GM19468 (cell line): ENCODE data around the gene STIM2.

Source experiments
- ATAC-seq: cut with Tn5 transposase; IDR thresholded peaks from one replicate; pipeline ENCODE4 v1.9.1; 2021; ENCODE audit warnings: mild to moderate bottlenecking, moderate library complexity, moderate number of reproducible peaks; ENCODE audit not compliant: unreplicated experiment; ENCODE audit errors: extremely low read depth

Gene STIM2

DNA sequence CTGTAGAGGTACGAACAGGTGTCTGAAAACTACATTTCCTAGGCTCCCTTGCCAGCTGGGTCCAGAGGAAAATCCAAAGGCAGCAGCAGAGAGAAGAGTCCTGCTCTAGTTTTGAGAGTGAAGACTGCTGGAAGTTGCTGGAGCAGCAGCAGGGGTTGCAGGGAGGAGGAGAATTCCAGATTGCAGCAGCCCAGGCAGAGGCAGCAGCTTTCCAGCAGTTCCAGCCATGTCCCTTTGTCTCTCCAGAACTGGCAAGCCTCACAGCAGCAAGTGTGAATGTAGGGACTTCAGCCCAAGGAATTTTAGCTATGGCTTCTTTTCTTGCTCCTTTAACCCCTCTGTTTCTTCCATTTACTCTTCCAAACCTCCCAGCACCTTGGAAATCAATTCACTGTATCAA, 24.1 kb upstream of the STIM2 start:
- ATAC-seq, result no peak

DNA sequence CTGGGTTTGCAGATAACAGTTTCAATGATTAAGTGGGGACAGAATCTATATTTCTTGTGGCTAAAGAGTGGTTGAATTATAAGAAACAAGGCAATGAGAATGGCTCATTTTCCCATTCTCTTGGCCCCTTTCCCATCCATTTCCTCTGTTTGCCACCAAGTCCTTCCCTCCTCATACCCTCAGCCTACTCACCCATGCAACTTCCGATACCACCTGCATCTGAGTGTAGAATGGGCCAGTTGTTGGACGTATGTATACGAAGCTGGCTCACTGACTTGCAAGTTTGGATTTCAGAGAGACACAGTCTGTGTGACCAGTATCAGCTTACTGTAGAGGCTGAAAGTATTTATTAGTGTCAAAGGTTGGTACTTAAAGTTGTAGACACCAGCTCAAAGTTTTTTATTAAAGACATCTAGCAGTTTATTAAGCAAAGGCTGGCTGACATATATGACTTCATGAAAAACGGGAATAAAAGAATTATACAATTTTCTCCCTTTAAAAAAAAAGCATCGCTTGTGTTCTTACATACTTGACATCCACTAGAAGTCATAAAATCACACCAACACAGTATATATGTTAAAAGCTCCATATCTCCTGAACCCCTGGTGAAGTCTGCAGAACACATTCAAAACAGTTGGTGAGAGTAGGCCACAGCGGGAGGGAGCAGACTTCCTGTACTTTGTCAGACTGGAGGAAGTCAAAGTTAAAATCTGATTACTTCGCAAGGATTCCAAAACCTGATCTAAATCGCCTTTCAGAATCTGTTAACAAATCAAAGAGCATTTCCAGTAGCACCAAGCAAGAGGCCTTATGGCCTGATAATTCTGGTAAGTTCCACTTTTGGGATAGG, 22.4 kb upstream of the STIM2 start:
- ATAC-seq, result no peak

DNA sequence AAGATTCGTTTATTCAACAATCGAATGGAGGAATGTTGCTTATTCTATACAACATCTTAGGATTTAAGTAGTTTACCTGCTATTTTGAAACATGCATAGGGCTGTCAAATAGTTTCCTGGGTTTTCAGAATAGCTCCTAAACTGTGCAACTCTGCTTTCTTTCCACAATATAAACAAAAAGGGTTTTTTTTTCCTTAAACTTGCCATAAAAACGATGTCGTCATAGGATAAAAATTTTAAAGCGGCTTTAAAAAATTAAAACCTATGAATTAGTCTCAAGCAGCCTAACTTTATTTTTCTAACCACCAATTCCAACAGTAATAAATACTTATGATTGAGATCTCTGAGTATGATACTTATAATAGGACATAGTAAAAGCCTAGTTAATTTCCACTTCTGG, 21.6 kb upstream of the STIM2 start:
- no peak for ATAC-seq

DNA sequence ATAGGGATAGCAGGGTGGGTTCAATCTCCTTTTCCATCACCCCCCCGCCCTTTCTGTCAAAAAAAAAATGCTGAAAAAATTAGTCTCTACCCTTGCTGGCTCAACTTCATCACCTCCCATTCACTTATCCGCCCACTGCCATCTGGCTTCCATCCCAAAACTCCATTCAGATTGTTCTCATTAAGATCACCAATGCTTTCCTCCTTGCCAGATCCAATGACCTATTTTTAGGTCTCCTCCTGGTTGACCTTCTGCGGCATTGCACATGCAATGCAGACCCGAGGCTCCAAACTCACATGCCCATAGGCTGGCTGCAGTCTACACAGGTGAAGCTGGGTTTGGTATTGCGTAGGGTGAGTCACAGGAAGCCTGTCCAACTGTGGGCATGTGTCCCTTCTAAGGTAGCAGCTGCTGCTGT, 21.1 kb upstream of the STIM2 start:
- ATAC-seq, result no peak

DNA sequence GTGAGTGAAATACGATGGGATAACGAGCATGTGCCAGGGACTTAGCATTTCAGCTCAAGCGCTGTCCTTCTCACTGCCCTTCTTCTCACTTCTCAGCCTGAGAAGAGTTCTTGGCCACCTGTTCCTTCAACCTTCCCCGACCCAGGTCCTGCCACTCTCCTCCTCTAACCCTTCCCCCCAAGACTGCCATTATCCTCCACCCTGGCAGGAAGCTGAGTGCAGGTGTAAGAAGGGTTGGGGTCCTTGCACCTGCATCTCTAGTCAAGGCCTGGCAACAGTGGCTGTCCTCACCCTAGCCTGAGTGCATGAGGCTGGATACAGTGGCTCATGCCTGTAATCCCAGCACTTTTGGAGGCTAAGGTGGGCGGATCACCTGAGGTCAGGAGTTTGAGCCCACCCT, 19.9 kb upstream of the STIM2 start:
- ATAC-seq, result no peak

DNA sequence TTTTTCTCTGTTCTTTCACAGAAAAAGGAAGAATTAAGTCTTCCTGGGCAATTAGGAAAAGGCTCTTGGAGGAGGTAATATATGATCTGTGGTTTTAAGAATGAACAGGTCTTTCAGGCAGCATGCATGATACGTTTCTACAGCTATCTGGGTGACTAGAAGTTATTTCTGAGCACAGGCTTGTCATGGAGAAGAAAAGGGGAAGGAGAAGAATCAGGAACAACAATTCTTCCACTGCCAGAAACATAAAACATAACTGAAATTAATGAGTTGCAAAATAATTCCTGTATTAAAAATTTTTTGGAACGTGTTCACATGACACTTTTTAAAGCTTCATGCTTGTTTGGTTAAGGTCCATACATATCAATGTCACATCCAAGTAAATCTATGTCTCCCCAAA, 17.7 kb upstream of the STIM2 start:
- ATAC-seq, result no peak

DNA sequence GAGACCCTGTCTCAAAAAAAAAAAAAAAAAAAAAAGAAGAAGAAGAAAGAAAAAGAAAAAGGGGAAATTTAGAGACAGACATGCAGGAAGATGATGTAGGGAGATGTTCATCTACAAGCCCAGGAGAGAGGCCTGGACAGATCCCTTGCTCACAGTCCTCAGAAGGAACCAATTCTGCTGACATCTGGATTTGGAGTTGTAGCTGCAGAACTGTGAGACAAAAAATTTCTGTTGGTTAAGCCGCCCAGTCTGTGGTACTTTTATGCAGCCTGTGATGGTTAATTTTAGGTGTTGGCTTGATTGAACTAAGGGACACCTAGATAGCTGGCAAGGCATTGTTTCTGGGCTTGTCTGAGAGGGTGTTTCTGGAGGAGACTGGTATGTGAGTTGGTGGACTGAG, 10.1 kb upstream of the STIM2 start:
- ATAC-seq, result no peak

DNA sequence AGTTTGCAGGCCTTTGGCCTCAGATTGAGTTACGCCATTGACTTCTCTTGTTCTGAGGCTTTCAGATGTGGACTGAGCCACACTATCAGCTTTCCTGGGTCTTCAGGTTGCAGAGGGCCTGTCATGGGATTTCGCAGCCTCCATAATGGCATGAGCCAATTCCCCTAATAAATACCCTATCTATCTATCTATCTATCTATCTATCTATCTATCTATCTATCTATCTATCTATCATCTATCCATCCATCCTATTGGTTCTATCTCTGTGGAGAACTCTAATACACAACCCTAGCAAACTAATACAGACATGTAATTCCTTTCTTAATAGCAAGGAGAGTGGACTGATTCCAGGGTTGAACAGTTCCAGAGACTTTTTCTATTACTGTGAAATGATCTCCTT, 9.5 kb upstream of the STIM2 start:
- no peak for ATAC-seq

DNA sequence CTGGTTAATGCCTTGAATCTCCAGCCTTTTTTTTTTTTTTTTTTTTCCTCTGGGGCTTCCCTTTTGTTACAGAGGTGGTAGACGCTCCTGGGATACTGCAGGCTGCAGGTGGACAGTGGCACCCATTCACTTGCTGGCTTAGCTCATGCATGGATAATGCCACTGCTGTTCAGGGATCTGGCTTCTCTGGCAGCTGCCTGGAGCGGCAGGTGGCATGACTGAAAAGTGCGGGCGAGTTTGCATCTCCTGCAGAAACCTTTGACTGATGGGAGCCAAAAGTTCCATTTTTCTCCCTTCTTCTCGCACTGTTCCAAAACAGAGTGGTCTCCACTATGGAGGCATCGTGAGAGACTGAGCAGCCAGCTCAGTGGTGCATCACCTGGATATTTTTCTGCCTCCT, 5.9 kb upstream of the STIM2 start:
- no peak for ATAC-seq

DNA sequence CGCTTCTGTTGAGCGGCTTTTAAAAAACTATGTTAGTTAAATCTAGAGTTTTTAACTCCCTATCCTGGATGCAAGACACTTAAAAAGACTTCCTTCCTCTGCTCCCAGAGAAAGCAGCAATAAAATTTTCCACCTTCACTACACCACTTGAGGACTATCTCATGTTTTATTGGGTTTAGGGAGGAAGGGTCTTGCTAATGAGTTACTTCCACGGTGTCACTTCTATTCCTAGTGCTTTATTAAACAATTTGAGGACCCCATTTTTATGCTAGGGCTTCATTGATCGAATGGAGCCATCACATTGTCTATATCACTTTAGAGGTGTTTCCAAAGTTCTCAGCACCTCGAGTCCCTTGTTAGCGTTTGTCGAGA, 3.7 kb upstream of the STIM2 start:
- ATAC-seq, result no peak

DNA sequence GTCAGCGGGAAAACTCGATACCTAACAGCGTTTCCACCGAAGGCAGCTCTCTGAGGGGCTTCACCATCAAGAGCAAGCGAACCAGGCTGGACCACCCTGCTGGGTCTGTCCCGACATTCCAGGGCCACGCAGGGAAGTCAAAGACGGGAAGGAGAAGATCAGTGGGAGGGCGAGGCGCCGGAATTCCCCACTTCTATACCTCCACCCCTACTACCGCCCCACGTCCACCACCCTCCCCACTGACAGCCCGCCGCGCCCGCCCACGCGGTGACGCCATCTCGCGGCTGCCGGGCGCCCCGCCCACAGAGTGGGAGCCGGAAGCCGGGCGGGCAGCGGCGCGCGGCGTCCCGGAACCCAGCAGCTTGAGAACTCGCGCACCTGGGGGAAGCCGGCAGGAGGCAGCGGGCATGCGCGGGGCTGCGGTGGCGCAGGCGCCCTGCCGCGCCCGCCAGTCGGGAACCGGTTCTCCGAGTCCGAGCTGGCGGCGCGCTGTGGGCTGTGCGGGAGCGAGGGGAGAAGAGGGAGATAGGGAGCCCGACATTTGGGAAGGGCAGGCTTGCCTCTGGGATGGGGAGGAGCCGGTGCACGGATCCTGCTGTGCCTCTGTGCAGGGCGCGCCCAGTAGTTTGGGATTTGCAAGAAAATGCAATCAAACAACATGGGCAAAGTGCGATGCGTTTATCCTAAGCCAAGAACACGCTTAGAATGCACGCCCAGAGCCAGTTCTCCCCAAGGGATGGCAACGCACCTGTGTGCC, 3.2 kb upstream of the STIM2 start:
- peak; percentile 46 for ATAC-seq

DNA sequence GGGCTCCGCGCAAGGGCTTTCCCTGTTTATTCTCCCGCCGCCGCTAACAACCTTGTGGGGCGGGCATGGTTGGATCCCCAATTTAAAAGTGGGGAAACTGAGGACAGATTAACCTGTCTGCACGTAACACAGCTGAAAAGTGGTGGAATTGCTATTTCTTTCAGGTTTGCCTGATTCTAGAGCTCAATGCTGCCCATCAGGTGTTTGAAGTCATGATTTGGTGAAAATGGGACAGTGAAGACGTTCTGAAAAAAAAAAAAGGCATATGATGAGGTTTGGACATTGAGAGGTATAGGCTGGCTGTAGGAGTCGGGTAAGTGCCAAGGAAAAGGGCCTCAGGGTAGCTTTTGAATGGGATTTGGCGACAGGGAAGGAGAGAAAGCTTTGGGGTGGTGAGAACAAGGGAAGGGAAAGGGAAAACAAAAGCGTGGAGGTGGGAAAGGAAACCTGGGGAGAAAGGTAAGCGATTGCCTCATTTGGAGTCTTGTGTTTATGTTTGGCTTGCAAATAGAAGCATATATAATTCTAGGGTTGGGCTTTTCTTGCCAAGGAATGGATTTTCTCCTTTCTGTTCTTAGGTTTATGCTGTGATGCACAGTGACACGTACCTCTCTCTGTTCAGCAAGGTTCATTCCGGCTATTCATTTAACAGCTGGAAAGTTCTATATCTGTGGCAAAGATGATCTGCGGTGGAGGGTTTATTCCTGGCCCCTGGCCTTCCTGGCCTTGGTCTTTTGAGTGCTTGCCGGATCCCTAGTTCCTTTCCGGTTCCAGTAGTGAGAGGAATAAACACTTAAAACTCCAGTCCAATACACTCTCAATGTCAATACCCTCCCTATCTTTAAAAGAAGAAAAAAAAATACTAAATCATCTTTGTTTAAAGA, 2.4 kb upstream of the STIM2 start:
- no peak for ATAC-seq

DNA sequence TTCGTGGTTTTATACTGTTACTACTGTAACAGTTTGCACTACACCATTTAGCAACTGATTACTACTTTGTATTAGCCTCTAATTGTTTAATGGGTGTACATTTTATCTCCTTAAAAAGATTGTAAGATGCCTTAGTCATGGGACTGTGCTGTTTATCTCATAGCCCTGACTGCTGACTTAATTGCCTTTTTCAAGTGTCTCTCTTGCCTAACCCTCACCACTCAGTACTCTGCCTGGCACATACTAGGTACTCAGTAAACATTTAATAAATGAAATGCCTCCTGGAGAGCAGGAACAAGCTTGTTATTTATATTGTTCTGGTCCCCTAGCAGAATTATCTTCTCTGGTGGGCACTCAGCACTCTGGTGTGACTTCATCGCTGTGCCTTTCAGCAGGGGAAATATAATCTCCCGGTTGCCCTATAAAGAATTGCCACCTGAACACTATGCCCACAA, 1.7 kb upstream of the STIM2 start:
- ATAC-seq, result no peak

DNA sequence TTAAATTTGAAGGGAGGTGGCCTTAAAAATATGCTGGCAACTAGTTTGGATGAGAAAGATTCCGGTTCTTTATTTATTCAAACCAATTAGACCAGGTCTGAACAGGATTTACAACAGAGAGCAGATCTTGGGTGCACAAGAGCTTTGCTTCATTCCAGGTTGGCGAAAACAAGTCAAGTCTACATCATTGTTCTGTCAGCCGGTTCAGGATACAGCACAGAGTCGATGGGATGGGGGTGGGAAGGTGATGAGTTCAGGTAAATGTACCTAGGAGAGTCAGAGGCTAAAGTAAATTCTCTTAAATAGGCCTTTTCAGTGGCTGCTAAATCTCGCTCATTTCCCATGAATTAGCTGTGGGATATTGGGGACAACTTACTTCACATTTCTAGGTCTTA, 882 bp upstream of the STIM2 start:
- ATAC-seq, result no peak

DNA sequence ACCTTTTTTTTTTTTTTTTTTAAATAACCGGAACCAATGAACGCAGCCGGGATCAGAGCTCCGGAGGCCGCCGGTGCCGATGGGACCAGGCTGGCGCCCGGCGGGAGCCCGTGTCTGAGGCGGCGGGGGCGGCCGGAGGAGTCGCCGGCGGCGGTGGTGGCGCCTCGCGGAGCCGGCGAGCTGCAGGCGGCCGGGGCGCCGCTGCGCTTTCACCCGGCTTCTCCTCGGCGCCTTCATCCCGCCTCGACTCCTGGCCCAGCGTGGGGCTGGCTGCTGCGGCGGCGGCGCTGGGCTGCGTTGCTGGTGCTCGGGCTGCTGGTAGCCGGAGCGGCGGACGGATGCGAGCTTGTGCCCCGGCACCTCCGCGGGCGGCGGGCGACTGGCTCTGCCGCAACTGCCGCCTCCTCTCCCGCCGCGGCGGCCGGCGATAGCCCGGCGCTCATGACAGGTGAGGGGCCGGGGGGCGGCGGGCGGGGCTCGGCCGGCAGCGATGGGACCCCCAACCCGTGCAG, 337 bp downstream of the STIM2 start:
- peak; percentile 5 for ATAC-seq

DNA sequence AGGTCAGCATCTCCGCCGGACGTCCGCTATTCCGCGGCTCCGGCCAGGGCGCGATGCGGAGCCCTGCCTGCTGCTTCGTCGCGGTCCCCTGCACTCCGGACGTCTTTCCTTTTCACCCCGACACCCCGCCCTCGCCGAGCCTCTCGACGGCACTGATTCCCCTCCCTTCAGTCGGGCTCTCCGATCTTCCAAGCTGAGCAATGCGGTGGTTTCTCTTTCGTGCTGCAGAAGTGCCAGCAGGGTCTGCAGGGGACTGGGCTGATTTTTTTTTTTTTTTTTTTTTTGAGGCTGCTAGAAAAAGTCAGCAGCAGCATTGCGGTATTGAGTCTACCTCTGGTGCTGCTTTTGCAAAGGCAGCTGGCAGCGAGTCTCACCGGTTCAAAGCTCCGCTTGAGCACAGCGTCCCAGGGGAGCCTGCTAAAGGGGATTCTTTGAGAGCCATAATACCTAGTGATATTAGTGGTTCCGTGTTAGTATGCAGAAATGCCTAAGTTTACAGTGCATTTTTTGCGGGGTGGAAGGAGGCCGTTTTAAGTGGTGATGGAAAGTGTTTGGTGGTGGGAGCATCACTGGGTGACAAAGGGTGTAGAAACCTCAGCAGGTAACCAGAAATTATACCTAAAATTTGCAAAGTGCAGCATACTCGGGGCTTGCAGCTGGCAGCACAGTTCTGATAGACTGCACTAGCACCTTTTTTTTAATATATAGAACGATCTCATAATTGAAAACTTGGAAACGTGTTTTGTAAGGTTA, 969 bp downstream of the STIM2 start:
- ATAC-seq, result peak; percentile 14

DNA sequence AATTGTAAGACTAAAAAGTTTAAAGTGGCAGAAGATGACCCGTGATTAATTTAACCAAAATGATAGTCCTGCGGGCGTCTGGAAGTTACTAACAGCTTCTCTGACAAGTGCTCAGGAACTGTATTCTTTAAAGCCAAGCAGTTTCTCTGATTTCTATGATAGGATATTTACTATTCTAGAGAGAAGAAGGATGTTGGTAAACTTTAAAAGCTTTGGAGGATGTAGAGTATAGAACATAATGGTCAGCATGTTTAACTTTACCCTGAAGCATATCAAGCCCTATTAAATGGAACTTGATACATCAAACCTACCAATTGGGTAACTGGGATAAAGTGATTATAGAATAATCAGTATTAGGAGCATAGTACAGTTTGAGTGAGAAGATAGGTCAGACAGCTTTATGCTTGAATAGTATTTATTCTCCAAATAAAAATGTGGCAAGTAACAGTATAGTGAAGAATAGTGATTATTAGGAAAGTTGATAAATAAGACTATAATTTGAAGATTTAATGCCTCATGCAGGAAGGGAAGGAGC, 1.8 kb downstream of the STIM2 start:
- ATAC-seq, result no peak

DNA sequence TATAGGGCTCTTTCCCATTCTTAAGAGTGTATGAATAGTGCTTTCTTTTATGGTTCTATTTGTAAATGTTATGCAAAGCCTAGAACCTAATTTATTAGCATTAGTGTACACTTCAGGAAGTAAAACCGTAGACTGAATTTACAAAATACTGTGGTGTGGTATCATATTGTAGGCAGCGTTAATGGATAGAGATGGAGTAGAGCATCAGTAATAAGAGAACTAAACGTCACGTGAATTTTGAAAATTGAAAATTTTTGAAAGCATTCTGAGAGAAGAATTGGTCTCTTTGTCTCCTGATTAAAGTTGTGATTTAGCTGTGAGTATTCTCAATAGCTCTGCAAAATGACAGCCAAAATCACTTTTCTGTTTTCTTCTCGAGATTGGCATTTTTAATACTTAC, 2.9 kb downstream of the STIM2 start:
- ATAC-seq, result no peak

DNA sequence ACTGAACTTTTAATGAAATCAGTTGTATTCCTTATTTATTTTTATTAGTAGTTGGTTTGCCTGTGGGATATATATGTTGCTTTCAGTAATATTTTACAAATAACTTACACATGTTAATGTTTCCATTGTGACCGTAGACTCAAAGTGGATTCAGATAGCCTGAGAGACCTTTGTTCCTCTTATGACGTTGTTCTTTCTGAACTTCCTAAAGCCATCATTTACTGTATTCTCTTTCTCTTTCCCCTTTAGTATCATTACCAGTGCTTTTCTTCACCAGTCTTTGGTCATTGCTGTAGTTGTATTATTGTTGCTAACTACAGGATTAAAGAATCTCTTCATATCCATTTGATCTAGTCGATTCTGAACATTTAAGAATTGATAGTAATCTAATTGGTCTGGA, 4.3 kb downstream of the STIM2 start:
- no peak for ATAC-seq

DNA sequence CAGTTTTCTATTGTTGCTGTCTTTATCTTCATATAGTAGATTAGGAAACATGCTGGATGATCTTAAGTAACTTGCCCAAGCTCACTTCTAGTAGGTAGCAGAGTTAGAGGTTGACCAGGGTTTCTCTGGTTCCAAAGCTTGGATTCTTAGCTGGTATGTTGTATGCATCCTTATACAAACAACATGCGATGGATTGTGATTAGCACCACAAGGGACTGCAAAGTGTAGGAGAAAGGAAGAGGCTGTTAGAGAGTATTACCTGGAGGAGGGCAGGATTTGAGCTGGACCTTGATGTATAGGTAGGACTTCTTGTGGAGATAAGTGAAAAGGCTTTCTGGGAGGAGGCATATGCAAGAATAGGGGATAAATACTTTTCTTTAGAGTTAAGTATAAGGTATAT, 5.6 kb downstream of the STIM2 start:
- ATAC-seq, result no peak
